A204.1 (cell line): ENCODE results near the gene NUDC.
A peak's percentile ranks its signal among the peaks of the same experiment; 100 is the strongest.
"Not testable (repeated sequence)": the region's sequence is repeated elsewhere in the genome, so short reads cannot be mapped to it uniquely, and the experiment has no call there.

Source experiments
- FAIRE-seq: peaks from 2 replicates; lab custom pipeline; 2012; peaks lifted over from hg19 to GRCh38; lab: Jason Lieb, UNC

Gene NUDC

DNA sequence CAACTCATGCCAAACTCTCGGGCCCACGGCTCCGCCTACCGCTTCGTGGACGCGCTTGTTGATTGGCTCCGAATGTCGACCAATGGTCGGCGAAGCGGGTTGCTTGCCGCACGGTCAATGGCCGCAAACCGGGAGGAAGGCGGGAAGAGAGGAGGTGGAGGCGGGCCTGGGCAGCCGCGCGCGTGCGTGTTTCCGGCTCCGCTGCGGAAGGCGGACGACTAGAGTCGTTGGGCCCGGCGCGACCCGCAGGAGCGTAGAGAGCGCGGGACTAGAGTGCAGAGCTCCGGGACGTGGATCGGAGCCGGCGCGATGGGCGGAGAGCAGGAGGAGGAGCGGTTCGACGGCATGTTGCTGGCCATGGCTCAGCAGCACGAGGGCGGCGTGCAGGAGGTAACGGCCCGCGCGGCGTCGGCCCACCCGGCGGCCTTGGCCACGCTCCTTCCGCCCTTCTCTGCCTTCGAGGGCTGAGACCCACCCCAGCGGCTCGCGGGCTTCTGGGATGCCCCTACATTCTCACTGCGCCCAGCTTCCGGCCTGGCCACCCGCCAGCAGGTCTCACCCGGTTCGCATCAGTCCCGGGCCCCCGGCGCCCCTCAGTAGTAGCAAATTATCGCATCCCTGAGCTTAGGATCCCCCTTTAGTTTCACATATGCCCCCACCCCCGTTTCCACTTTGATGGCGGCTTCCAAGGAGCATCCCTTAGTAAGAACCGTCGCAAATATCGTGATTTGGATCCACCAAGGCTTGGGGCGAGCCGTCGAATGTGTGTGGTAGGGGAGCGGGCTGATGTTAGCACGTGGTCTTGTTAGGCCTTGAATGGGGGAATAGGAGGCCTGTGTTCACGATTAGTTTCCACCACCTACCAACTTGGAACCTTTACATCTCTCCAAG is at the start of gene NUDC:
NUDC (plus strand) TSS at position 204 of the 891 bp plus-strand sequence; CDS start at position 310, 106 bp downstream.
- FAIRE-seq: peak; percentile 98

DNA sequence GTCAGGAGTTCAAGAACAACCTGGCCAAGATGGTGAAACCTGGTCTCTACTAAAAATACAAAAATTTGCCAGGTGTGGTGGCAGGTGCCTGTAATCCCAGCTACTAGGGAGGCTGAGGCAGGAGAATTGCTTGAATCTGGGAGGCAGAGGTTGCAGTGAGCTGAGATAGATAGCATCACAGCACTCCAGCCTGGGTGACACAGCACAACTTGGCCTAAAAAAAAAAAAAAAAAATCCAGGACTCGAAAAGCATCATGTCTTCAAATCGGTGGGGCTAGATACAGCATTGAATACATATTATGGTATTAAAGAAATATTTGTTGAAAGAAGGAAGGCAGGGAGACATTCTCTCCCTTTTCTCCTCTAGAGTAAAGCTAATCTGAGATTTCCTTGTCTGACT is 48.4 kb upstream of the NUDC start:
- not testable (repeated sequence) for FAIRE-seq

DNA sequence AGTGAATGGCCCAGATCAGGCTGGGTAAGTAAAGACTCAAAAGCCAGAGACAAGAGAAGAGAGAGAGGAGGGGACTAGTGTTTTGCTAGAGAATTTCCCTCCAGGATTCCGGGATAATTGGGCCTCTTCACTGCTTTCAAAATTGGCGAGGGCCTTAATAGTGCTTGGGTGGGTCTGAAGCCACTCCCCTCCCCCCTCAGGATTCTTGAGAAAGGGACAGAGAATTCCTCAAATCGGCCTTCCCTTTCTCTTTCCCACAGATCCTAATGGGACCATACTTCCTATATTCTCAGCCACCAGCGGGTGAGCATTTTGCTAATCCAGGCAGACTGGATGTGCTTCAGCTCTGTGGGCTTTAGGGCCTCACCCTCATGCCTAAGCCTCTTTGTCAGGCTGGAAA is 46.6 kb upstream of the NUDC start:
- no peak for FAIRE-seq

DNA sequence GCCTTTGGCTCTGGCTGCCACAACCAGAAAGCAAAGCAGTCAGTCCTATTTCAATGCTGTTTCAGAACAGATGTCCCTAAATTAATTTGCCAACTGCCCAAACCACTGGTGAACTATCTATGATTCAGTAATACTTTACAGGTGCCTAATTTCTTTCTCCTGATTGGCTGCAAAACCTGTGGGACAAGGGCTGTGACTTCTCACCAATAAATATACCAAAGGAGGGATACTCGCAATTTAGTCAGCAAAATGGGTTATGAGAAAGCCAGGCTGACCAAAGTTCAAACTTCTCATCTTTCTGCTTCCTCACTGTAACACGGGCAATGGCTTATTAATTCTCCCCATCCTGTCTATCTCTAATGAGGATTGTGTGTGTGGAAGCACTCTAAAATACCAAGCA is 44.2 kb upstream of the NUDC start:
- no peak for FAIRE-seq

DNA sequence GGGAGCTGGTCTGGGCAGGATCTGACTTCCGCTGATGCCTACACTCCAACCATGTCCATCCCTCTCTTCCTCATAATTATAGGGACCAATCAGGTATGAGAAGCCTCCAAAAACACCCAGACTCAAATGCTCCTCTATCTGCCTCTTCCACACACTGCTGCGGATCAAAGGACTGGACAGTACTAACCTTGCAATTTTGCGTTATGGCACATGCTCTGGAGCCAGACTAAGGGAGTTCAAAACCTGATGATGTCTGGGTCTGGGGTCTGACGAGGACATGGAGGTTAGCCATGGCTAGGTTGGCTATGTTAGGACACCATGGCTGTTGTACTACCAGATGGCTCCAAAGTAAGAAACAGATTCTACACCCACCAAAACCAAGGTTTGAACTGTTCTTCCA is 41.8 kb upstream of the NUDC start:
- FAIRE-seq: no peak

DNA sequence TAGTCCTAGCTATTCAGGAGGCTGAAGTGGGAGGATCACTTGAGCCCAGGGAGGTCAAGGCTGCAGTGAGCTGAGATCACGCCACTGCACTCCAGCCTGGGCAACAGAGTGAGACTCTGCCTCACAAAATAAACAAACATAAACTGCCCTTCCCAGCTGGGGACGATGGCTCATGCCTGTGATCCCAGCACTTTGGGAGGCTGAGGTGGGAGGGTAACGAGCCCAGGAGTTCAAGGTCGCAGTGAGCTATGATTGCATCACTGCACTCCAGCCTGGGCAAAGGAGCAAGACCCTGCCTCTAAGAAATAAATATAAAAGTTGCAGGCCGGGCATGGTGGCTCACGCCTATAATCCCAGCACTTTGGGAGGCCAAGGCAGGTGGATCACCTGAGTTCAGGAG is 39.9 kb upstream of the NUDC start:
- not testable (repeated sequence) for FAIRE-seq

DNA sequence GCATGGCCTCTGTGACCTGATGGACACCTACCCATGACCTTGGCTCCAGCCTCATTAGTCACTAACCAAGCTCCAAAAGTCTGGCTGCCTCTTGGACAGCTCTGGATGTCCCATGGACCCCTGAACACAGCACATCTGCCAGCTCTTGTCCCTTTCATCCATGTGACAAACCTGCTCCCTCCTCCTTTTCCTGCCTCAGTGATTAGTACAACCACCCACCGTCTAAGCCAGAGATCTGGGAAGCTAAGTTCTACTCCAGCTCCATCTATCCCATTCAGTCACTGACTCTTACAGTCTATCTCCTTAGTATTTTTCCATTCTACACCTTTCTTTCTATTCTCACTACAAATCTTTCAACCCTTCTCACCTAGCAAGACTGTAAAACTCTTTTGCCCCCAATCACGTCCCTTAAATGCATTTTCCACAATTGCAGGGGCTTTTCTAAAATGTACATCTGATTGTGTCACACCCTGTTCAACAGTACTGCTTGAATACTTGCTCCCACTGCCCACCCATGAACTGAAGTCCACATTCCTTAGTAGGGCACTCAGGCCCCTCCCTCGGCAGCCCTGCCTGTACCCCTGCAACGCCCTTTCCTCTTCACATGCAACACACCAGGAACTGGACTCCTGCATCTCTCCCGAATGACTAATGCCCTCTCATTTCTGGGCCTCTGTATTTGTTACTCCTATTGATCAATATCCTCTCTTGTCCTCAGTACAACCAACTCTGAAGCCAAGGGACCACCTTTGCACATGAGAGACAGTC is 38.7 kb upstream of the NUDC start:
- no peak for FAIRE-seq

DNA sequence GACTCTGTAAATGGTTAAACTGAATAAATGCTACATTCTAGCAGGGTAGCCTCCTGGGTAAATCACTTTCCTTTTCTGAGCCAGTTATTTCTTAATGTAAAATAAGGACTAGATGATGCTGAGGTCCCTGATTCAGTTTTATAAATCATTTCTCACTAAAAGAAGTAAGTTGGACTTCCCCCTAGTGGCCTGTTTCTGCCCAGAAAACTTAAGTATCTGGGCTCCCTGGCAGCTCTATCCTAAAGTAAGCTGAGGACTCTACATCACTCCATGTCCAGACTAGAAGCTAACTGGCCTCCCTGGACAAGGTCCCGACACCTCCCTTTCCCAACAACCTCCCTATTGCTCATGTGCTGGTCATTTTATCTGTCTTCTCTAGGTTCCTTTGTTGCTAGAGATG is 34.4 kb upstream of the NUDC start:
- peak; percentile 23 for FAIRE-seq

DNA sequence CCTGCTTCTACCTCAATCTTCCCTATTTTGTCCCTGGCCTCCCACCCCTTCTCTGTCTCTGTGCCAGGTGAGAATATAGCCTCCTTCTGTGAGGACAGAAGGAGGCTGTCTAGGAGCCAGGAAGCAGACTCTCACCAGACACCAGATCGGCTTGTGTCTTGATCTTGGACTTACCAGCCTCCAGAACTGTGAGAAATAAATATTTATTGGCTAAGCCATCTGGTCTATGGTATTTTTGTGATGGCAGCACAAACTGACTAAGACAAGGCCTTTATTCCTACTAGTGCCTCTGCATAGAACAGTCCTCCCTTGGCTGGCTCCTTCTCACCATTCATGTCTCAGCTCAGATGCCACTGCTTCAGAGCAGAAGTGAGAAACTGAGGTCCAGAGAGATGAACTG is 33.3 kb upstream of the NUDC start:
- FAIRE-seq: no peak

DNA sequence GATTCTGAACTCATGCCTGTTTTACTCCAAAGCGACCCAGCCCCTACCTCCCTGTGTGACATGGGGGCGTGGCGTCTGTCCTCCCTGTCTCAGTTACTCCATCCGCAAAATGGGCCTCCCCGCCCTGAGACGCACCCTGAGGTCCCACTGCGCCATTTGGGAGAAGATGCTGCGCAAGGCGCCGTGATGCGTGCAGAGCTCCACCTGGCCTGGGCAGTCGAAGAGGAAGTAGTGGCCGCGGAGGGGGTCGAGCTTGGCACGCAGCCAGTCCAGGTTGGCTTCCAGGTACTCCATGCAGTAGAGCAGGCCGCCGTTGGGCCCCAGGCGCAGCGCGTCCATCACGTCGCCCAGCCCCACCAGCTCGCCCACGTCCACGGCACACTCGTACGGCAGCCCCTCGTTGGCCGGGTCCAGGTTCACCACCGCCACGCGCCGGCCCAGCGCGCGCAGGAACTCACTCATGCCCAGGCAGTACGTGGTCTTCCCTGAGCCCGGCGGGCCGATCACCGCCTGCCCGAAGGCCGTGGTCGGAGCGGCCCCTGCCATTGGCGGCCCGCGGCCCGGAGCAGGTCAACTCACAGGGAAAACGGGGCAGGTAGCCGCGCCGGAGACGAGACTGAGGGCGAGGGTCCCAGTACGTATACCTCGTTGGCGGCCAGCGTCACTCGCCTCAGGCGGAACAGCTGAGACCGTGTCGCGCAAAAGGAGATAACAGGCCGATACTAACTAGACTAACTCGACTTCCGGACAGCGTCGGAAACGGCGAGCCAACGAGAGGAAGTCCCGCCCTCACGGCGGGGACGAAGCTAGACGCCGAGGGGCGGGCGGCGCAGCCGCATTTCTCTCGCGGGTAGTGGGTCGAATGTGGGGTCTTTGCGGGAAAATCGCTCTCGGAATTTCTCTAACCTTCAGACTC is 31.7 kb upstream of the NUDC start, which contains the start of gene GPN2:
GPN2 (minus strand) TSS at position 733 of the 916 bp plus-strand sequence; CDS start at position 546, 187 bp downstream.
- peak; percentile 58 for FAIRE-seq

DNA sequence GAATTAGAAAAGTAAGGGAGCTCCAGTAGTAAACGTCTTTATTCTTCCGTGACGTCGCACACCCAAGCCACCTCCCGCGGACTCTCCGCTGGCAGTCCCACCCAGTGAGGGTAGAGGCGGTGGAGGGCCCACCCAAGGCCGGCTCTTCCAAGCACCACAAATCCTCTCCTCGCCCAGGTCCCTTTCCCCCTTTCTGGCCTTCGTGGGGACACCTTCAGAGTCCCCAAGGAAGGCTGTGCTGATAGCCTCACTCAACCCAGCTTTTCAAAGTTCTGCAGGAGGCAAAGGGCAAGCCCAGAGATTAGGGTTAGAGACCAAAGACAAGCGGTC is 31.1 kb upstream of the NUDC start:
- FAIRE-seq: no peak

DNA sequence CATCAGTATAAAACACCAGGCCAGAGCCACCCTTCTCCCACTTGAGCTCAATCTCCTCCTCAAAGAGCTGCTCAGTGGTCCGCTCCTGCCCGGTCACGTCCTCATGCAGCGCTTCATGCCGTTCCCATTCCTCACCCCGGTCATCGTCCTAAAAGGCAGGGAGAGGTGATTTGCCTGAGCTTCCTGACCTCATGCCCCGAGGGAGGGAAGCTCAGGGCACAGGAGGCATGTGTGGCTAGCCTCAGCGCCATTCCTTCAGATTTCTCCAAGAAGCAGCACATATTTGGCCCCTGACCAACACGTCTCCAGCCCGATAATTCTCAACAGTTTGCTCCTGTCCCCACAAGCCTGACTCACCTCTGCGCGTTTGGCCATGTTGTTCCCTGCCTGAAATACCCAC is 27.3 kb upstream of the NUDC start:
- FAIRE-seq: no peak

DNA sequence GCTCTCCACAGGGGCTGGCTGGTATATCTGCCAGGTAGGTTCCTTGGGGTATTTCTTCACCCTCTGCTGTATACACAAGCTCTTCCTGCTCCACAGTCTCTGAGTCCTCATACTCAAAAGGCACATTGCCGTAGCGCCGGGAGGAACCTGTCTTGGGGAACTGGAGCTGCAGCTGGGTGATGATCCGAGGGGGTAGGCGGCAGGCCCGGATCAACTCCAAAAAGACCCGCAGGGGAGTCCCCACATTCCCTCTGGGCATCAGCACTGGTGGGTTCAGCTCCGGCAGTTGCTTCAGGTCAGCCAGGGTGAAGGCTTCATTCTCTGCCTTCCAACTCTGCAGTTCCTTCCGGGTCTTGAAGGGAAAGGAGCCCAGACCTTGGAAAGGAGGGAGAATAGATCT is 24.2 kb upstream of the NUDC start:
- no peak for FAIRE-seq

DNA sequence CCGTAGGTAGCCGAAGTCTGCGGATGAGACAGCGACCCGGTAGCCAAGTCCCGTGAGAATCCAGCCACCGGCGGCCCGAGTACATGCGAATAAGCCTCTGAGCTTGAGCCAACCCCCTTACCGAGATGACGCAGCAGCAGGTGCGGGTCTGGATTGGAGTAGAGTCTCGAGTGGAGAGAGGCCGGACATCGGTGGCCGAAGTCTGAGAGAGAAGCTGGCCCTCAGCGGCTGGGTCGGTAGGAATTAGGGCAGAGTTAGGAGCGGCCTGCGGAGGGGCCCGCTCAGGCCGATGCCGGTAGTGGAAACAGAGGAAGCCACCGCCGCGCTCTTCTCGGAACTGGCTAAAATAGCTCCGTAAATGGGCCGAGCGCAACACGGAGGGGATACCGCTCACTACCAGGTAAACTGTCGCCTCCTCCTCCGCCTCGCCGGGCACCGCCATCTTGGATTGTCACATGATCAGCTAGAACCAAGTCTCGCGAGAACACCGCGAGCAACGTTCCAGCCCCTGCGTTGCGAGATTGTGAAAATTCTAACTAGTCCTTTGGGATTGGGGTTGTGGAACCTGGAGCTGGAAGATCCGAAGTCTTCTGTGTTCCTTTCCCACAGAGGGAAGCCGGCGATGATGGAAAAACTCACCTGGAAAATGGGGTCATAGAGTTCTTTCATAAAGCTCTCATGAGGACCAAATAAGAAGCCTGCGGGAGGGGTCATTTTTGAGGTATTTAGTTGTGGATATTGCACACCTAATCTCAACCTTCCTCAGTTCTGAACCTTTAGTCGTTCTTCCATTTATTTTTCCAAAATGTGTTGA is 21.3 kb upstream of the NUDC start, which contains the start of gene GPATCH3:
GPATCH3 (minus strand) TSS at position 467 of the 814 bp plus-strand sequence; CDS start at position 442, 25 bp downstream.
- peak; percentile 48 for FAIRE-seq

DNA sequence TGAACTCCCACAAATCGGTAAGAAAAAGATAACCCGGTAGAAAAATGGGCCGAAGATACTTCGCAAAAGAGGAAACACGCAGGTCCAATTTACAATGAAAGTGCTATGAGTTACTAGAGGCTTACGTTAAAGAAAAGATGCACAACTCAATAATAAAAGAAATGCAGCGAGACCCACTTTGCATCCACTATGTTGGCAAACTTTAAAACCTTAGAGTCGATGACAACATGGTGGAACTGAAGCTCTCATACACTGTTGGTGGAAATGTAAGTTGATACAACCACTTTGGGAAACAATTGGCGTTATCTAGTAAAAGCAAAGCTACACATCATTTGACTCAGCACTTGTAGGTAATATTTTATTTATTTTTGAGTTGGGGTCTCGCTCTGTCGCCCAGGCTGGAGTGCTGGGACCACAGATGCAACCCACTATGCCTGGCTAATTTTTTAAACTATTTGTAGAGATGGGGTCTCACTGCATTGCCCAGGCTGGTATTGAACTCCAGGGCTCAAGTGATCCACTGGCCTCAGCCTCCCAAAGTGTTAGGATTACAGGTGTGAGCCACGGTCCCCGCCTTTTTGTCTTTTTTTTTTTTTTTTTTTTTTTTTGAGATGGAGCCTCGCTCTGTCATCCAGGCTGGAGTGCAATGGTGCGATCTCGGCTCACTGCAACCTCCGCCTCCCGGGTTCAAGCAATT is 20.6 kb upstream of the NUDC start:
- no peak for FAIRE-seq

DNA sequence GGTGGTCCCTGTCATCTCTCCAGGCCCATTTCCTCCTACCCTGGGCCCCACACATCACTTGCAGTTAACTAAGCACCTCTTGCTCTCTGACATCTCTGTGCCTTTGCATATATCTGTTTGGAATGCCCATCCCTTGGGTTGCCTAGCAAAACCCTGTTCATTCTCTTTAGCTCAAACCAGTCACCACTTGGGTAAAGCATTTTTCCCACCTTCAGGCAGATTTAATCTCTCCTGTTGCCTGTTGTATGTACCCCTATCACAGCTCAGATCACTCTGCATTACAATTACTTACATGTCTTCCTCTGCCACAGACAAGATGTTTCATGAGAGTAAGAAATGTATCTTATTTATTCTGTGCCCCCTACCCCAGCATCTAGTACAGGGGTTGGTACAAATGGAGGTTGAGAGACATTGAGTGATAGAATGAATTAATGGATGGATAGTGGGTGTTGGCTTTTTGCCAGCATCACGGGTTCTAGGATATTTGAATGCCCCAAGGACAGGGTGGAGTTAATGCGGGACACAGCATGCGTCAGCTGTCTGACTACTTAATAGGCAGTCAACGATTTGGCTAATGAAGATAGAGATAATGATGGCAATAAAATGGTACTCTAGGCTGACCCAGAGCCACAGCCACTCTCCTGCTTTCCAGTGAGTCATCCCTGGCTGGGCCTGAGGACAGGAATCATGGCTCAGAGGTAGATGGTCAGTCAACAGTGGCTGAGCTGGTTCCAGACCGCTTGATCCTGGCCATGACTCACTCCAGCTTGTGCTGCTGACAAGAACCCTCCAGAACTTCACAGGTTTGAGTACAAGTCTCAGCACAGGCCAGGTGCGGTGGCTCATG is 14.2 kb upstream of the NUDC start:
- FAIRE-seq: no peak

DNA sequence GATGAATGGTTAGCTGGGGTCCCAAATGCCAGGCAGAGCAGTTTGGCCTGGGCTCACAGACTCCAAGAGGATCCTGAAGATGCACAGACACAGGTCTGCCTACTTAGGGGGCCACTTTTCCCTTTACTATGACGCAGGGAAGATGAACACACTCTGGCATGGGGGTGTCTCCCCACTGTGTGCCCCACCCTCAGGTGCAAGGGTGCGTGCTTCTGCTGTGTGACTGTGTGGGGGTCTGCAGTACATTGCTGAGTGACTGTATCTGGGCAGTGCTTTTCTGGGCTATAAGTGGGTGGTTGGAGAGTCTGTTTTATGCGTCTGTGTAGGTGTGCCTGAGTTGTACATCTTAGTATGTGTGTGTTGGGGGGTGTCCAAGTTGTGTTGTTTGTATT is 11.6 kb upstream of the NUDC start:
- FAIRE-seq: no peak

DNA sequence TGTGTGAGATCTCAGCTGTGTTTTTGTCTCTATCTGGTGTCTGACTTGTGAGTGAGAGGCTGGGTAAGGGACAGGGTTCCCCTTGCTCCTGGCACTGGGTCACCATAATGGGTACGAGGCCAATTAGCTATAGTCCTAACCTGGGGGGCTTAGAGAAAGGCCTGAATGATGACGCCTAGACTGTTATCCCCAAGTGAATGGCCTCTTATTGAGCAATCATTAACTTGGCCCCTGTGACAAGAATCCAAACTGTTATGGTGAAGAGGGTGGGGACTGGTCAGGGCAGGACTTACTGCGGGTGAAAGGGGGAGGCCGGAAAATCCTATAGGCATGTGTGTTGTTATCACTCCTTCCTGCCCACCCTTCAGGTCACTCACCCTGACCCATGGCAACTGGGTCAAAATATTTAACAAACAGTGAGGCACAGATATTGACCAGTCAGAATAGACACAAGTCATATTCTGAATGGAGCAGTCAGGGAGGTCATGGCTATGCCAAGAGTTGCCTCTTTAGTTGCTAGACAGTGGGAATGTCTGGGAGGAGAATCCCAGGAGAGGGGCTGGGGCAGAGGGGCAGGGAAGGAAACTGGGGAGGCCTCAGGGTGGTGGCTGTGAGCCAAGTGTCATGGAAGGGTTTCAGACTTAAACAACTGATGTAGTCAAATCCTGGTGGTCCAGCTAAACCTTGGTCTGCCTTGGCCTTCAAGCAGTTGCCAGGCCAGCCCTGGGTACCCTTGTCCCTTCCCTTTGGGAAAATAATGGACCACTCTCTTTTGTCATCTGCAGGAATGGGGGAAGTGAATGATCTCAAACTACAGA is 11.0 kb upstream of the NUDC start:
- FAIRE-seq: no peak
